SU-DHL-6 (cell line): ENCODE measurements around the gene ZMYND11.

Experiments
- CTCF ChIP-seq: fragments of 200-600 bp; sonication (generic); IDR thresholded peaks from one replicate; pipeline ENCODE4 v1.5.1; 2017; ENCODE audit warnings: antibody characterized with exemption, mild to moderate bottlenecking, low read length, moderate library complexity; ENCODE audit not compliant: insufficient read depth, poor library complexity, severe bottlenecking
- EZH2phosphoT487 ChIP-seq: fragments of 200-600 bp; sonication (generic), shearing (Covaris generic); conservative IDR thresholded peaks from 2 replicates; pipeline ENCODE4 v1.6.1; 2018; ENCODE audit warnings: mild to moderate bottlenecking, antibody characterized with exemption, low read length, moderate library complexity, mixed read lengths

- TF ChIP-seq CTCF (no peak), EZH2phosphoT487 (no peak)
These were observed 131.7 kb downstream of the ZMYND11 start for GRCh38 chr10:266974-267425.
